Measurements from ENCODE around the gene ARF5.

ARF5 gene

GRCh38 chr7:127628445-127628844 is 40.2 kb downstream of the ARF5 start:
- Histone ChIP-seq H3K36me3 (ENCODE audit: insufficient read depth, low read length) (no peaks in the 10 kb centered on the region), H3K27me3 (ENCODE audit: insufficient read depth, low read length) (no peaks in the 10 kb centered on the region), H3K4me1 (ENCODE audit: insufficient read depth, low read length) (no peaks in the 10 kb centered on the region), H3K4me3 (ENCODE audit: low read length) (no peak overlapping the region), H3K9me3 (ENCODE audit: low read length) (no peaks in the 10 kb centered on the region), H2AFZ (ENCODE audit: low read depth, low read length) (no peak overlapping the region)

GRCh38 chr7:127629268-127629854 is 41.1 kb downstream of the ARF5 start:
- Histone ChIP-seq H3K36me3 (ENCODE audit: insufficient read depth, low read length) (no peaks in the 10 kb centered on the region), H3K27me3 (ENCODE audit: insufficient read depth, low read length) (no peaks in the 10 kb centered on the region), H3K9me3 (ENCODE audit: low read length) (no peaks in the 10 kb centered on the region), H3K4me3 (ENCODE audit: low read length) (no peak overlapping the region), H3K4me1 (ENCODE audit: insufficient read depth, low read length) (no peaks in the 10 kb centered on the region), H2AFZ (ENCODE audit: low read depth, low read length) (no peak overlapping the region)

GRCh38 chr7:127632276-127632910 is 44.2 kb downstream of the ARF5 start:
- H3K4me3 ChIP-seq (ENCODE audit: low read length): no peak overlapping the region
- H3K4me1 ChIP-seq (ENCODE audit: insufficient read depth, low read length): no peaks in the 10 kb centered on the region
- H3K36me3 ChIP-seq (ENCODE audit: insufficient read depth, low read length): no peaks in the 10 kb centered on the region
- H3K9me3 ChIP-seq (ENCODE audit: low read length): no peaks in the 10 kb centered on the region
- H2AFZ ChIP-seq (ENCODE audit: low read depth, low read length): no peak overlapping the region
- H3K27me3 ChIP-seq (ENCODE audit: insufficient read depth, low read length): no peaks in the 10 kb centered on the region

- Histone ChIP-seq H3K4me3 (ENCODE audit: low read length) (no peak overlapping the region), H3K27me3 (ENCODE audit: insufficient read depth, low read length) (no peaks in the 10 kb centered on the region), H3K36me3 (ENCODE audit: insufficient read depth, low read length) (no peaks in the 10 kb centered on the region), H2AFZ (ENCODE audit: low read depth, low read length) (no peak overlapping the region), H3K4me1 (ENCODE audit: insufficient read depth, low read length) (no peaks in the 10 kb centered on the region), H3K9me3 (ENCODE audit: low read length) (no peaks in the 10 kb centered on the region)
Observed at GRCh38 chr7:127635659-127636285, 47.6 kb downstream of the ARF5 start.

GRCh38 chr7:127638197-127638596 is 50.0 kb downstream of the ARF5 start:
- H2AFZ ChIP-seq (ENCODE audit: low read depth, low read length): no peak overlapping the region
- H3K4me1 ChIP-seq (ENCODE audit: insufficient read depth, low read length): peaks cover 12% of the 10 kb centered on the region
- H3K36me3 ChIP-seq (ENCODE audit: insufficient read depth, low read length): no peaks in the 10 kb centered on the region
- H3K9me3 ChIP-seq (ENCODE audit: low read length): no peaks in the 10 kb centered on the region
- H3K4me3 ChIP-seq (ENCODE audit: low read length): no peak overlapping the region
- no peaks in the 10 kb centered on the region for H3K27me3 ChIP-seq (ENCODE audit: insufficient read depth, low read length)

All from neuron (in vitro differentiated cells).